ENCODE results near the gene C5orf34.
"Not testable (repeated sequence)": the region's sequence is repeated elsewhere in the genome, so short reads cannot be mapped to it uniquely, and the experiment has no call there.

Gene C5orf34, protein sequence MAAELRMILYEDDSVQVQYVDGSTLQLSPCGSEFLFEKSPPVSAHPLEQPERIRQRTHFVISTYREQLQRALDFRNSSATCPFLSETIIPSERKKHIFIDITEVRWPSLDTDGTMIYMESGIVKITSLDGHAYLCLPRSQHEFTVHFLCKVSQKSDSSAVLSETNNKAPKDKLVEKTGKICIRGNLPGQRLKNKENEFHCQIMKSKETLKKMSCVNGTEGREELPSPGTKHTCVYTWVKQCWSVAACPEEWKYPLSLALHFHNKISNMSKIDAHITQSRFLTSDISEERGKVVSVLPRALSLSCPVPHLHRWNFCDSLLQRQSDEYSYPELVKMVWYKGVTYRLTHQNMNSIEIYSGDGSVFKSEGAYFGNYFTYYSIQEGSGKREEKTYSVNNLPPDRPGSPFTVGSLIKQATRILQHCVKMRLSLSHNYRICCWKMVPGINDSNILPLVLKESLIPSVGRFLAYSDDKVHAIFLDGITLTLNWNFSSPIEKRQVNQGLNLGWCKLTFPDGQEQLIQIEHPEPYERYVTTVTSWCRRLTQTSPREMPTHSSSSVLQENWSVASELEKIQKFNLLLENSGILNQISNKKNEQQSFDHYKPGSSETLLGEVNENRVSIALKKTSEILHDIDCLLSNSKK

DNA sequence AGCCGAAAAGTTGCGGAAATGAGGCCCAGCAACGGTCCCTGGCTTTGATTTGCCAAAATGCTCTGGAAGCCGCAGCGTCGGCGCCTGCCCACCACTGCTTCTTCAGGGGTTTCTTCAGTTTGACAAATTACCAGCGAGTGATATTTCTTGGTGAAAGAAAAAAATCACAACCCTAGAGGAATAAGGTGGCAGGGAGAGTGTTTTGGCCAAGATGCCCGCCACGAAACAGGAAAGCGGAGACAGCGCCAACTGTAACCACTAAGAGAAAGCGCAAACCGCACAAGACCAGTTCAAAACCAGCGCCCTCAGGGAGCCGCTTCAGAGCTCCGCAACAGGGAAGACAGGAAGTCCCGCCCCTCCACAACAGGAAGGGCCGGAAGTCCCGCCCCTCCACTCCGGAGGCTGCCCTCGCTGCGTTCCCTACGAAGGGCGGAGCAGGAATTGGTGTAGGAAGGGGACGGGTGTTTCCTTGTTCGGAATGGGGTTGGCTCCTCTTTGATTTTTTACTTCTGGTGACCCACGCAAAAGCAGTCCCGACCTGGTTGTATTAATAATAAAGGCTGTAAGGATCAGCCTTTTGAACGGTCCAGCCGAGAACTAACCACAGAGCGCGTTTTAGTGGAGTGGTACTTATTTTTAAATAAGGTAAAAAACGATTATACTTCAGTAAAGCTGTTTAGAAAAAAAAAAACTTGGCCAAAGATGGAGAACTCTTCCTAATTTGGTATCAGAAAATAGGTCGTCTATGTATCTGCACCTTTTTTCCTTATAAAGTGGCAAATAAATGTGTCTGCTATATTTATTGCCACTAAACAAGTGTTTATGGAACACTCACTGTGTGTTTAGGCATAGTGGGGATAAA, at the start of gene C5orf34:
TSS of gene C5orf34 (minus strand) at position 333 of the 862 bp plus-strand sequence. CDS start 5,809 bp downstream, outside the sequence.
- peak; percentile 89 to 98 (median 96) for DNase-seq
- intact Hi-C loops (cut with DNase I), result no loop called here

DNA sequence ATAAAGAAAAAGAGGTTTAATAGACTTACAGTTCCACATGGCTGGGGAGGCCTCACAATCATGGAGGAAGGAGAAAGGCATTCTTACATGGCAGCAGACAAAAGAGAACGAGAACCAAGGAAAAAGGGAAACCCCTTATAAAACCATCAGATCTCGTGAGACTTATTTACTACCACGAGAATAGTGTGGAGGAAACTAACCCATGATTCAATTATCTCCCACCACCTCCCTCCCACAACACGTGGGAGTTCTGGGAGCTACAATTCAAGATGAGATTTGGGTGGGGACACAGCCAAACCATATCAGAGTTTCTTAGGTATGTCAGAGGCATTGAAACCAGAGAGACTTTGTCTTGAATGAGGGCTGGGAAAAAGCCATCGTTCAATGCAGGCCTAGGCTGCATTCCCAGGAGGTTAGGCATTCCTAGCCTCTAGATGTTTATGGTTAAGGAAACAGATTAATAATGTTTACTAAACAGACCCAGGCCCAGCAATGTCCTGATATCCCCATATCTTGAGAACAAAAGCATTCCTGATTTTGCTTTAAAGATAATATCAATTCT, 49.4 kb upstream of the C5orf34 start:
- no peak for DNase-seq
- intact Hi-C loops (cut with DNase I), result no loop called here

DNA sequence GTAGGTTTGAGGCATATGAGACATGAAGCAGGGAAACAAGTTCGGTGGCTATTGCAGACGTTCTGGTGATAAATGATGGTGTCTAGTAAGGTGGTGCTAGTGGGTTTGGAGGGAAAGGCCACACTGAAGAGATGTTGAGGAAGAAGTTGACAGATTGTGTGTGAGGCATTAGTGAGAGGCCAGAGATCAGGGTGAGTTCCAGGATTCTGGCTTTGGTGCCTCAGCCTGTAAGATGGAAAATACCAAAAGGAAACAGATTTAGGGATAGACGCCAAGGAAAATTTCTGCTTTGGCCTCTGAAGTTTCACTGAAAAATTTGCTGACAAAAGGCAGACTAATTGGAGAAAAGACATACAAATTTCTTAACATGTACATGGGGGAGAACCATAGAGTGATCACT, 48.4 kb upstream of the C5orf34 start:
- intact Hi-C loops (cut with DNase I), result no loop called here
- DNase-seq, result no peak

DNA sequence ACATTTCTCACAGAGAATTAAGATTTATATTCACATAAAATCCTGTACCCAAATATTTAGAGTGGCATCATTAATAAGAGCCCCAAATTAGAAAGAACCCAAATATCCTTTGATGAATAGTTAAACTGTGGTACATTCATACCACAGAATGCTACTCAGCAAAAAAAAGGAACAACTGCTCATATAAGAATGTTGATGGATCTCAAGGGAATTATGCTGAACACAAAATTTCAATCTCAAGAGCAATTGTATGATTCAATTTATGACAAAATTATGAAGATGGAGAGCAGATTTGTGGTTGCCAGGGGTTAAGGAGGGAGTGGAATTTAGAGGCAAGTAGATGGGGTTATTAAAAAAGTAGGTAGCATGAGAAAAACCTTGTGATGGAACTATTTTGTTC, 46.4 kb upstream of the C5orf34 start:
- no peak for DNase-seq
- intact Hi-C loops (cut with DNase I), result no loop called here

DNA sequence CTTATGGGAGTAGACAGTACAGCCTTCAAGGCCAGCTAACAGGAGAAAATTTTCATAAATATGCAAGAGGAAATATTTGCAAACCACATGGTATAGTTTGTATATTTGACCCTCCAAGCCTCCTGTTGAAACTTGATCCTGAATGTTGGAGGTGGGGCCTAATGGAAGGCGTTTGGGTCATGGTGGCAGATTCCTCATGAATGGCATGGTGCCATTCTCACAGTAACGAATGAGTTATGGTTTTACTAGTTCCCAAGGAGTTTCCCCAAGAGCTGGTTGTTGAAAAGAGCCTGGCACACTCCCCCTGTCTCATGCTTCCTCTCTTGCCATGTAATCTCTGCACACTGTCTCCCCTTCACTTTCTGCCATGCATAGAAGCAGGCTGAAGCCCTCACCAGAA, 45.2 kb upstream of the C5orf34 start:
- DNase-seq, result no peak
- intact Hi-C loops (cut with DNase I), result no loop called here

DNA sequence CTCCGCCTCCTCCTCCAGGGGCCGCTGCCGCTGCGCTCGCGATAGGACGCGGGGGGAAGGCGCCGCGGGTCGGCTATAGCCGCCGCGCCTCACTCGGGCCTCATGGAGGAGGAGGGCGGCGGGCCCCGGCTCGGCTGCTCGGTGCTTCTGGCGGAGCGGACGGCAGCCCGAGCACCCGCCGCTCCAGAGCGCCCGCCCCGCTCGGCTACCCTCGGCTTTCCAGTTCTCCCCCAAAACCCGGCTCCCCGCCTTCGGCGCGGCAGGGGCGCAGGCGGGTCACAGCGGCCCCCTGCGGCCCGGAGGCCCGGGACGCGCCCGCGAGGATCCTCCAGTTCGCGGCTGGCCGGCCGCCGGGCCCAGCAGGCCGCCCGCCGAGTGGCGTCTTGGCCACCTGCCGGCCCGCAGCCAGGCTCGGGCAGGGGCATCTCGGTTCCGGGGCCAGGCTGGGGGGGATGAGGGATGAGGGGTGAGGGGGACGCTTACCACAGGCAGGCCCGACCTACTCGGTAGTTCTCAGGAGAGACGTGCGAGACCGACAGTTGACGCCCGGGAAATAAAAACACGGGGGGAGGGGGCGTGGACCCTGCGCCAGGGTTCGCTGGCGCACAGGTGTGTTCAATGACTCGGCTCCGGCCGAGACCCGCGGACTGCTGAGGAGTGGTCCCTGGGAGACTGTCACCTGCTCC, 42.1 kb upstream of the C5orf34 start, which contains the start of gene PAIP1:
TSS of gene PAIP1 (minus strand) at position 221 of the 686 bp plus-strand sequence. CDS start 231 bp downstream, outside the sequence.
- DNase-seq, result peak; percentile 27 to 90 (median 80)
- intact Hi-C loops (cut with DNase I), result loop anchor here (5.0 kb wide), 2 partner anchors 45 to 75 kb away; partner anchors contain the start of genes NNT and TMEM267

DNA sequence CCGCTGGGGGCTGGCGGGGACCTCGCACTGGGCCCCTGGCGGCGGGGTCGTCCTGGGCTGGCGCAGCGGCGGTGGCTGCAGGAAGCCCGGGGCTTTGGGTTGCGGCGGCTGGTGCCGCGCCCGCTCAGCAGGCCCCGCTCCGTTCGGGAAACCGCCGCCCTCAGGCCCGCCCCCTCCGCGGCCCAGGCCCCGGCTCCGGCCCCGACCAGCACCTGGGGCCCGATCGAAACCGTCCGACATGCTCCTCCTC, 41.6 kb upstream of the C5orf34 start:
- intact Hi-C loops (cut with DNase I), result loop anchor here (5.0 kb wide), 2 partner anchors 46 to 74 kb away; partner anchors contain the start of genes NNT and TMEM267
- not testable (repeated sequence) for DNase-seq

DNA sequence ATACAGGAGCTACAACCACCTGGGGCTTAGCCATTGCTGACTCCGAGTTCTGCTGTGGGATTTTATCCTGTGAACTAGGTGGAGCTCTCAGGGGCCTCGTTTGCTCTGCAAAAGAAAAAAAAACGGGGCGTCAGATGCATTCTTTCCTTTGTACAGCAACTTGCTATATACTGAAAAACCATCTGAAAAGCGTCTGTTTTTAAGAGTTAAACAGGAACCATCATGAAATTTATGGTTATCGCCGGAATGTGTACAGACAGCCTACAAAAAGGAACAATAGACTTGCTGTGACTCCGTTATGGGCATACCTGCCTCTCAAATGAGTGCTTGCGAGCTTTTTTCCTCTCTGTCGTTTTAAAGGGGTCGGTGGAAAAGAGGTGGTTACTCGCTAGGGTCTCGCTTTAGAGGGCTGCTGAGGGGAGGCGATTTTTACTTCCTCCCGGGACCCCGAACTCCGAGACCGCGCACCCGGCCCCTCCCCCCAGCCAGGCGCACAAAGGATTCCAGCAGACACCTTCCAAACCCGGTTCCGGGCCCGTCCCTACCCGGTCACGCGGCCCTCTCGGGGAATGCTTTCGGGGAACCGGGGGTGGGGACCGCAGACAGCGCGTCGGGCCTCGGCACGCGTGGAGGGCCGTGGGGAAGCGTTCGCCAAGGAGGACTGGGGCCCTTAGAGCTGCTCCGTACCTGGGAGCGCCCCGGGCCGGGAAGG, 41.1 kb upstream of the C5orf34 start:
- peak; percentile 26 to 89 (median 75) for DNase-seq
- intact Hi-C loops (cut with DNase I), result loop anchor here (5.0 kb wide), 2 partner anchors 46 to 74 kb away; partner anchors contain the start of genes NNT and TMEM267

DNA sequence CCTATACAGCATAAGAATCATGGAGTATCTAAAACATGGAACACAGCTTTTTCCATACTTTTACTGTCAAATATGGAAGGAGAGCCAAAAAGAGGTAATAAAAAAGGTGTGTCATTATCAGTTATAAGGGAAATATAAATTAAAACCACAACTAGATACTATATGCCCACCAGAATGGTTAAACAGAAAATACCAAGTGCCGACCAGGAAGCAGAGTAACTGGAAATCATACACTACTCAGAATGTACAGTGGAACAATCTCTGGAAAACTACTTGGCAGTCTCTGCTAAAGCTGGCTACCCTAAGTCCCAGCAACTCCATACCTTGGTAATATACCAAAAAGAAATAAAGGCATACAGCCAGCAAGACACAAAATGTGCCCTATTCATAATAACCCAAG, 39.5 kb upstream of the C5orf34 start:
- DNase-seq, result no peak
- intact Hi-C loops (cut with DNase I), result no loop called here

DNA sequence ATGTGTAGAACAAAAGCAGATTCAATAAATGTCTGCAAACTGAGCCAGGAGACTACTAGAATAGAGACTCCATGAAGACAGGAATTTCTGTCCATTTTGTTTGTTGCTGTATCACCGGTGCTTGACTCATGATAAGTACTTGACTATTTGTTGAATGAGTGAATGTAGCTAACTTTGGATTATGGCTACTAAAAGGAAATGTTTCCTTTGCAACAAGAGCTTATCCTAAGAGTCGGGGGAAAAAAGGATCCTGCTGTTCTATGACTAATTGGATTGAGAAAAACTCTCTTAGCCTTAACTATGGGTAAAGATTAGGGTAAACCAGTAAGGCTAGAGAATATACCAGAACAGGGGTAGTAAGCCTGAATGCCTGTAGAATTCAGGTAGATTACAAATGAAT, 38.4 kb upstream of the C5orf34 start:
- intact Hi-C loops (cut with DNase I), result no loop called here
- DNase-seq, result no peak

DNA sequence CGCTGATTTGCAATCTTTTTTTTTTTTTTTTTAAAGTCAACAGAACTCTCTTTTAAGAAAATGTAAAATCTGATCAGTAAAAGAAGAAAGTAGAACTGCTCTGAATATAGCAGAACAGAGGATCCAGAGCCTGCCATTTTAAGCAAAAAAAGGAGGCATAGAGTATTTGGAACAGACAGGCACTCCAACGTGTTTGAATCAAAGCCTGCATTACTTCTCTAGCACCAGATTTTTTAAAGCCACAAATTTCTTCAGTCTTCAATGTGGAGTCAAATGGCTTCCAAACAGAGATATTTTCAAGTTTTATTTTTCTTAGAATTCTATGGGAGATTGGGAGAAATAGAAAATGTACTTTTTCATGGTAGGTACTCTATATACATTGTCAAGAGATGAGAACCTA, 36.8 kb upstream of the C5orf34 start:
- intact Hi-C loops (cut with DNase I), result no loop called here
- DNase-seq, result no peak

DNA sequence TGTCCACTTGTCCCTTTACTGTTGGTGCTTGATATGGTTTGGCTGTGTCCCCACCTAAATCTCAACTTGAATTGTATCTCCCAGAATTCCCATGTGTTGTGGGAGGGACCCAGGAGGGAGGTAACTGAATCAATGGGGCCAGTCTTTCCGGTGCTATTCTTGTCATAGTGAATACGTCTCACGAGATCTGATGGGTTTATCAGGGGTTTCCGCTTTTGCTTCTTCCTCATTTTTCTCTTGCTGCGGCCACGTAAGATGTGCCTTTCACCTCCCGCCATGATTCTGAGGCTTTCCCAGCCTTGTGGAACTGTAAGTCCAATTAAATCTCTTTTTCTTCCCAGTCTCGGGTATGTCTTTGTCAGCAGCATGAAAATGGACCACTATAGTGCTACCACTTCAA, 34.3 kb upstream of the C5orf34 start:
- intact Hi-C loops (cut with DNase I); DNase-seq: not testable (repeated sequence)

DNA sequence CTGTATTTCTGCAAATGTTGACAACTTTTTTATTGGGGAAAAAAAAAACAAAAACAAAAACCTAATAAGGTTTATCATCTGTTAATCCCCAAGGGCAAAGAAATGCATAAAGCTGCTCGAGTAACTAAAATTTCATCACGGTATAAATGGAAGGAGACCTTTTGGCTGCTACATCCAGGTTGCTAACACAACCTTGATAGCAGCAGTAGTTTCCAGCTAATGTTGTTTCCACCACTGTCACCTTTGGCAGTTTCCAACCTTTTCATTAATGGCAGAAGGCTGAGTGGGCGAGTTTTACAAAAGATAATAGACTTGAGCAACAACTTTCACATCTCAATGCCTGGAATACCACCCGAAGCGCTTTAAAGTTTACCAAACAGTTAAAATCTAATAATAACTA, 33.4 kb upstream of the C5orf34 start:
- intact Hi-C loops (cut with DNase I), result no loop called here
- no peak for DNase-seq

DNA sequence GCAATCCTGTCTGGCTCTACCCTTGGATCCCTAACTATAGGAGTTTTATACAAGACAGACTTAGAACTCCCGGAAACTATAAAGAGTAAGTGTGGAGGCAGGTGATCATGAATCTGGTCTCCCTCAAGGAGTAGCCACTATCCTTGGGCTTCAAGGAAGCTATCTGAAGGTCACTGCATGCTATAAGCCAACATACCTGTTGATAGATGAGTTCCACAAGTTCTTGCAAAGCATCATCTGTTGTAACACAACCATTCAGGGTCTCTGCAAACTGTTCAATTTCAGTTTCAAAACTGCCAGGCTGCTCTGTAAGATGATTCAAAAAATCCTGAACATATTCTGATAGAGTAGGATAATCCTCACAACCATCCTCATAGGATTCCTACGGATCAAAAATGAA, 32.6 kb upstream of the C5orf34 start:
- intact Hi-C loops (cut with DNase I), result no loop called here
- no peak for DNase-seq

DNA sequence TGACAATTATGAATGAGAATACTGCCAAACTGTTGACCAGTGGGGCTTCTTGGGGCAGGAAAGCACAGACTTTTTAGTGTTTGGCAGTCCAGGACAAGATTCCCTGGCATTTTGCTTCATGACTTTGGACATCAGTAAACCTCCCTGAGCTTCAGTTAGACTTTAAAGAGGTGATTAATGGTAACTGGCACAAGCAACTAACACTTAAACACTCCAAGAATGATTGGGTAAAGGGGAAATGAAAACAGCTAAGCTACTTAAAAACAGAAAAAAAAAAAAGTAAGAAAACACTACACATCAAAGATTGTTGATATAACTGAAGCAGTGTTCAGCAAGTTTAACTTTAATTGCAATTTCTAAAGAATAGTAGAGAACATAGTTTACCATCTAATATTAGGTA, 28.5 kb upstream of the C5orf34 start:
- no peak for DNase-seq
- intact Hi-C loops (cut with DNase I), result no loop called here

DNA sequence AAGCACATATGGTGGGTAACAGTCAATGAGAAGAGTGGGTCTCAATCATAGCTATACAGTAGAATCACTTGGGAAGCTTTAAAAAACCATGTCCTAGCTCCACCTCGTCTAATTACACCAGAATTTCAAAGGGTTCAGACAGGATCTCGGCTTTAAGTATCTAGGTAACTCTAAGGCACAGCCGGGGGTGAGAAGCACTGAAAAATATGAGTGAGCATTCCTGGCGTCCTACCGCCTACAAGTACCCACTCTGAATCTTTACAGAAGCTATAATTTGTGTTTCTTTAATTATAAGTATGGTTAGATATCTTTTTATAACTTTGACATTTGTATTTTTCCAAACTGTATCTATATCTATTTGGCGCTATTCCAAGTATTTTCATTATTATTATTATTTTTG, 25.8 kb upstream of the C5orf34 start:
- intact Hi-C loops (cut with DNase I), result no loop called here
- DNase-seq, result peak in 20 of 42 donors; percentile 11 to 72 (median 34)

DNA sequence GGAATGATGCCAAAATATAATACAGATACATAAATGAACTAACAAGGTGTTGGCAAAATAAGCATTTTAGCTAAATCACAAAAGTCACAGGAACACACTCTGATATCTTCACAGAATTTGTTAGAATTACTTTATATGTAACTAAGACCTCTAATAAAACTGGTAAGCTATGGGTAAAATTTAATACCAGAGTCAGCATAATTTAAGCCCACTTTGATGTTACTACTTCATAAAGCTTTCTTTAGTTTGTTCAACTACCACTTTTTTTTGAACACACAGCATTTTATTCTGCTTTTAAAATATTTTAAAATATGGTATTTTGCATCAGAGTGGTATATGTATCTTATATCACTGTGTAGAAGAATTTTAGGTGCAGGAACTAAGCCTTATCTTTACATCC, 22.0 kb upstream of the C5orf34 start:
- intact Hi-C loops (cut with DNase I), result no loop called here
- no peak for DNase-seq

DNA sequence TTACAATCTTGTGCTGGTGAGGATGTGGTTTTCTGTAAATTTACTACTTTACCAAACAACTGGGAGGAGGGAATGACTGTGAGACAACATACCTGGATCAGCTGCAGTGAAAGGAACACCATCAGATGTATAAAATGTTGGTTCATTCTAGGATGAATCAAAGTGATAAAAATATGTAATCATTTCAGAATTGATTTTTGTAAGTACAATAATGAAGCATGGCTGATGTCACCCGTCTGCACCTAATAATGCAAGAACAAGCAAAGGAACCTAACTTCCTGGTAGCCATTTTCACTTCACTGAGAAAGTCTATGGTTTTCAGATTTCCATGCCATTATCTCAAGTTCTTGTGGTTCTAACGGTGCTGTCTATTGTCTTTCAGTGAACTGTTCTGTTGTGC, 18.7 kb upstream of the C5orf34 start:
- no peak for DNase-seq
- intact Hi-C loops (cut with DNase I), result no loop called here
